Measurements from ENCODE around the gene KIAA0753. TPM values are rescaled to one million over a fixed set of nuclear protein-coding genes. Genes with fewer than 3 reads are reported as not detected.

The KIAA0753 gene
- total and polyA plus RNA-seq, 2 of the 8 experiments (the other 6 are each of a cell fraction or from before 2014, with no cell fraction given) = 5.0 to 27.1 TPM

GRCh38 chr17:6641247-6641863, 844 bp upstream of the KIAA0753 start:
- Histone ChIP-seq H3K9me3 (ENCODE audit: insufficient read depth in 2 of 2, low read depth in 1 of 2, low read length in 1 of 2) (no peaks in the 10 kb centered on the region), H4K20me1 (replicated peaks in 1 of 2; ENCODE audit: control insufficient read depth in 1 of 2, insufficient read depth in 2 of 2, low read length in 2 of 2) (peaks cover 0 to 12% of the 10 kb centered on the region in 2 experiments), H2BK20ac (ENCODE audit: low read length) (no peak overlapping the region), H3K9ac (replicated peaks in 1 of 4; ENCODE audit: extremely low read depth in 1 of 4, low read depth in 3 of 4, low read length in 3 of 4) (peak overlapping the region; percentile 73 to 86 (median 86)), H2BK5ac (ENCODE audit: low read depth, low read length) (0 out of 2 replicates have a peak overlapping the region, but pooled peaks have one; percentile 12), H3K36me3 (ENCODE audit: control insufficient read depth in 2 of 4, insufficient read depth in 4 of 4, low read length in 3 of 4) (peaks cover 0 to 31% (median 9%) of the 10 kb centered on the region in 4 experiments; a peak in 5 of 8 replicates), H4K5ac (ENCODE audit: insufficient read length, low read depth, low read length) (peak overlapping the region; percentile 2), H3K18ac (ENCODE audit: extremely low read depth, low read length) (no peak overlapping the region), H3K27ac (ENCODE audit: low read depth, low read length) (peak overlapping the region; percentile 95), H2AK5ac (ENCODE audit: low read depth, low read length) (no peak overlapping the region), H2BK12ac (ENCODE audit: low read depth, low read length) (no peak overlapping the region), H3K4ac (replicated peaks; ENCODE audit: insufficient read length, low read depth, low read length) (no peak overlapping the region), H3K56ac (replicated peaks; ENCODE audit: insufficient read length, low read depth, low read length) (no peak overlapping the region), H3K4me2 (ENCODE audit: insufficient read depth in 1 of 2, low read depth in 2 of 2, low read length in 2 of 2) (peak overlapping the region; percentile 77 to 98), H3K4me3 (ENCODE audit: extremely low read depth in 1 of 4, insufficient read depth in 2 of 4, low read depth in 3 of 4, low read length in 4 of 4) (peak overlapping the region; percentile 87 to 98 (median 92)), H2BK120ac (replicated peaks; ENCODE audit: low read depth, low read length) (no peak overlapping the region), H3K79me2 (ENCODE audit: control insufficient read depth in 1 of 2, insufficient read depth in 2 of 2, low read length in 2 of 2) (peaks cover 0 to 37% of the 10 kb centered on the region in 2 experiments; a peak in 2 of 4 replicates), H4K91ac (replicated peaks; ENCODE audit: insufficient read length, low read length) (no peak overlapping the region), H3K79me1 (ENCODE audit: low read depth, low read length) (0 out of 2 replicates have a peak, but pooled peaks cover 4% of the 10 kb centered on the region), H2BK15ac (ENCODE audit: low read length) (no peak overlapping the region), H3K14ac (ENCODE audit: insufficient read length) (no peak overlapping the region), H3K23ac (ENCODE audit: insufficient read length) (no peak overlapping the region), H3K23me2 (ENCODE audit: low read depth, low read length) (peaks cover 10% of the 10 kb centered on the region), H3K4me1 (replicated peaks in 1 of 4; ENCODE audit: control insufficient read depth in 3 of 4, insufficient read depth in 4 of 4, low read length in 3 of 4) (peaks cover 0 to 10% (median 2%) of the 10 kb centered on the region in 4 experiments; a peak in 4 of 7 replicates), H4K8ac (ENCODE audit: extremely low read depth, insufficient read depth, low read length) (peak overlapping the region; percentile 84; the same call in 1 of the 2 replicates), H2AFZ (ENCODE audit: low read length) (peak overlapping the region; percentile 55; the same call in 1 of the 2 replicates), H3K27me3 (replicated peaks in 1 of 4; ENCODE audit: control insufficient read depth in 3 of 4, extremely low read depth in 1 of 4, insufficient read depth in 3 of 4, low read length in 3 of 4) (no peaks in the 10 kb centered on the region)
- WGBS, 2 experiments (ENCODE audit: extremely low coverage in 1 of 2, insufficient coverage in 1 of 2, insufficient read length in 1 of 2, insufficient replicate concordance in 2 of 2, low coverage in 1 of 2, low lambda C conversion rate in 2 of 2, missing lambda C conversion rate in 1 of 2) = 5% methylated on average over 20 of the region's 20 CpGs; no CpG with 5 or more reads in 1 of the 2 experiments
- POLR2A ChIA-PET (ENCODE audit: partially characterized antibody) = interaction anchor here (0.7 to 2.5 kb wide), 8 partner anchors 10 to 206 kb away, joined by 3 to 11 read pairs (median 3); partner anchors contain the start of genes C17orf100 and MED31
- CTCF ChIA-PET (ENCODE audit: partially characterized antibody) = interaction anchor here (0.7 to 1.3 kb wide), 4 partner anchors 9 to 202 kb away, joined by 3 read pairs; partner anchors contain the start of genes C17orf100 and MED31
- DNase-seq (ENCODE audit: low read depth in 1 of 2, low spot score in 2 of 2) (peak in 1 of 2 experiments; percentile 9), FAIRE-seq (no peak)
- TF ChIP-seq SP2 (IDR thresholded peaks at IDR 0.05; ENCODE audit: low read length) (no peak), RNF2 (IDR thresholded peaks at IDR 0.05; ENCODE audit: borderline replicate concordance, low read depth, low read length, missing control alignments, poor library complexity, severe bottlenecking) (no peak), CREB1 (IDR thresholded peaks at IDR 0.05) (no peak), FOSL1 (IDR thresholded peaks at IDR 0.05; ENCODE audit: insufficient read depth, low read depth, low read length) (no peak), SIN3A (conservative IDR thresholded peaks at IDR 0.05 in 1 of 2, IDR thresholded peaks at IDR 0.05 in 1 of 2; ENCODE audit: low read depth in 1 of 2, low read length in 2 of 2) (peak in 1 of 2 experiments; percentile 63; a peak in 1 of 4 replicates), POLR2A (IDR thresholded peaks at IDR 0.05; ENCODE audit: control extremely low read depth in 1 of 2, low read depth in 2 of 2, low read length in 2 of 2) (peak; percentile 10 to 22; a peak in 2 of 3 replicates), EZH2 (IDR thresholded peaks at IDR 0.05; ENCODE audit: low read depth, low read length, severe bottlenecking) (no peak), ASH2L (IDR thresholded peaks at IDR 0.05; ENCODE audit: low read length) (peak; percentile 51), KDM4A (IDR thresholded peaks at IDR 0.05; ENCODE audit: low read depth, low read length, severe bottlenecking) (no peak), RFX5 (IDR thresholded peaks at IDR 0.05; ENCODE audit: borderline replicate concordance, low read depth, low read length) (no peak), BRCA1 (IDR thresholded peaks at IDR 0.05; ENCODE audit: low read depth, low read length) (no peak), EGR1 (IDR thresholded peaks at IDR 0.05; ENCODE audit: borderline replicate concordance, low read depth, low read length) (no peak)
